GM19468 (cell line): ENCODE data around the gene DNM2.

Experiments used
- ATAC-seq: cut with Tn5 transposase; IDR thresholded peaks from one replicate; pipeline ENCODE4 v1.9.1; 2021; ENCODE audit warnings: mild to moderate bottlenecking, moderate library complexity, moderate number of reproducible peaks; ENCODE audit not compliant: unreplicated experiment; ENCODE audit errors: extremely low read depth

DNM2 gene

GRCh38 chr19:10808937-10809649 is 91.2 kb downstream of the DNM2 start:
- no peak for ATAC-seq

GRCh38 chr19:10809651-10810285 is 91.9 kb downstream of the DNM2 start:
- ATAC-seq: no peak

- no peak for ATAC-seq
Measured at GRCh38 chr19:10811391-10812111, 93.7 kb downstream of the DNM2 start.

- ATAC-seq: no peak
Measured at GRCh38 chr19:10812196-10812595, 94.3 kb downstream of the DNM2 start.

GRCh38 chr19:10812902-10813404 is 95.1 kb downstream of the DNM2 start:
- no peak for ATAC-seq

- ATAC-seq: no peak
Measured at GRCh38 chr19:10815007-10815536, 97.2 kb downstream of the DNM2 start.

- ATAC-seq: no peak
Measured at GRCh38 chr19:10815969-10816644, 98.2 kb downstream of the DNM2 start.

- no peak for ATAC-seq
Measured at GRCh38 chr19:10816691-10817090, 98.8 kb downstream of the DNM2 start.

GRCh38 chr19:10817291-10818038 is 99.6 kb downstream of the DNM2 start:
- ATAC-seq: no peak

- ATAC-seq: no peak
Measured at GRCh38 chr19:10818301-10819123, 100.6 kb downstream of the DNM2 start.

GRCh38 chr19:10819124-10820060 is 101.5 kb downstream of the DNM2 start:
- no peak for ATAC-seq

GRCh38 chr19:10820173-10820572 is 102.3 kb downstream of the DNM2 start:
- no peak for ATAC-seq

GRCh38 chr19:10823690-10824089 is 105.8 kb downstream of the DNM2 start:
- ATAC-seq: no peak

GRCh38 chr19:10826231-10826630 is 108.4 kb downstream of the DNM2 start:
- ATAC-seq: no peak

- no peak for ATAC-seq
Measured at GRCh38 chr19:10826846-10827245, 109.0 kb downstream of the DNM2 start.

GRCh38 chr19:10828981-10829821 is 111.3 kb downstream of the DNM2 start:
- ATAC-seq: no peak

- no peak for ATAC-seq
Measured at GRCh38 chr19:10829967-10830366, 112.1 kb downstream of the DNM2 start.
